ENCODE results near the gene IQCE.
A peak's percentile ranks its signal among the peaks of the same experiment; 100 is the strongest.

IQCE gene

GRCh38 chr7:2621061-2621828, 62.5 kb downstream of the IQCE start:
- DNase-seq = no peak

GRCh38 chr7:2621948-2622640, 63.3 kb downstream of the IQCE start:
- DNase-seq = no peak

- DNase-seq = peak in 1 of 2 donors; percentile 45
Measured at GRCh38 chr7:2622869-2623697, 64.3 kb downstream of the IQCE start.

GRCh38 chr7:2623698-2624014, 64.9 kb downstream of the IQCE start:
- DNase-seq = no peak

- DNase-seq = no peak
Measured at GRCh38 chr7:2624293-2624886, 65.6 kb downstream of the IQCE start.

- no peak for DNase-seq
Measured at GRCh38 chr7:2626498-2627117, 67.8 kb downstream of the IQCE start.

GRCh38 chr7:2627258-2628129, 68.7 kb downstream of the IQCE start:
- DNase-seq = no peak

GRCh38 chr7:2628130-2628482, 69.3 kb downstream of the IQCE start:
- no peak for DNase-seq

GRCh38 chr7:2628891-2629290, 70.1 kb downstream of the IQCE start:
- no peak for DNase-seq

GRCh38 chr7:2629746-2630681, 71.2 kb downstream of the IQCE start:
- no peak for DNase-seq

- DNase-seq = no peak
Measured at GRCh38 chr7:2631946-2632732, 73.4 kb downstream of the IQCE start, which contains the start of gene TTYH3. Gene TTYH3 (plus strand): TSS chr7:2631986. CDS start chr7:2632156, 170 bp downstream.

GRCh38 chr7:2632733-2633537, 74.2 kb downstream of the IQCE start:
- peak; percentile 33 to 48 for DNase-seq

GRCh38 chr7:2633538-2634266, 74.9 kb downstream of the IQCE start:
- DNase-seq = peak in 1 of 2 donors; percentile 54

- DNase-seq = no peak
Measured at GRCh38 chr7:2634267-2635145, 75.7 kb downstream of the IQCE start.

- no peak for DNase-seq
Measured at GRCh38 chr7:2635148-2635668, 76.4 kb downstream of the IQCE start.

GRCh38 chr7:2635810-2636701, 77.3 kb downstream of the IQCE start:
- no peak for DNase-seq
